GM19328 (cell line): ENCODE results near the gene ANKRD33B.

Experiments used
- ATAC-seq: cut with Tn5 transposase; IDR thresholded peaks from one replicate; pipeline ENCODE4 v1.9.1; 2021; ENCODE audit warnings: mild to moderate bottlenecking, moderate library complexity; ENCODE audit not compliant: unreplicated experiment

ANKRD33B gene

DNA sequence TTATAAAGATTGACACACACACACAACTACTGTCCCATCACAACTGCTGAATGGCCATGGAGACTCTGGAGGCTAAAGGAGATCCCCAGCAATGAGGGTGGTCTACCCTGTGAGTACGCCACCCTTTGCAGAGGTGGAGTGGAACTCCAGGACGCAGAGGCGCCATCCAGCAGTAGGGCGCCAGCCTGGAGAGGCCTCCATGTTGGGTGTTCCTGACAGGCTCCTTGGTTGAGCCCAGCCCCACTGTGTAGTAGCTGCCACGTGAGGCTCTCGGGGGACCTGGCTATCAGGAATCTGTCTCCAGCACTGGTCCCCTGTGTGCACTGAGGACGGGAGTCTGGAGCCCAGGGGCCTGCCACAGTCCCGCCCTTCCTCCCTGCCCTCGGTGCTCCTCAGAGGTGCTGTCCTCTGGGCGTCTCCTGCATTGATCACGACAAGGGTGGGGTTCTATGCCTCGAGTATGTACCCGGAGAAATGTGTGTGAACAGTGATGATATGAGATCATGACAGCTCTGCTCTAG, 124.8 kb downstream of the ANKRD33B start:
- no peak for ATAC-seq

DNA sequence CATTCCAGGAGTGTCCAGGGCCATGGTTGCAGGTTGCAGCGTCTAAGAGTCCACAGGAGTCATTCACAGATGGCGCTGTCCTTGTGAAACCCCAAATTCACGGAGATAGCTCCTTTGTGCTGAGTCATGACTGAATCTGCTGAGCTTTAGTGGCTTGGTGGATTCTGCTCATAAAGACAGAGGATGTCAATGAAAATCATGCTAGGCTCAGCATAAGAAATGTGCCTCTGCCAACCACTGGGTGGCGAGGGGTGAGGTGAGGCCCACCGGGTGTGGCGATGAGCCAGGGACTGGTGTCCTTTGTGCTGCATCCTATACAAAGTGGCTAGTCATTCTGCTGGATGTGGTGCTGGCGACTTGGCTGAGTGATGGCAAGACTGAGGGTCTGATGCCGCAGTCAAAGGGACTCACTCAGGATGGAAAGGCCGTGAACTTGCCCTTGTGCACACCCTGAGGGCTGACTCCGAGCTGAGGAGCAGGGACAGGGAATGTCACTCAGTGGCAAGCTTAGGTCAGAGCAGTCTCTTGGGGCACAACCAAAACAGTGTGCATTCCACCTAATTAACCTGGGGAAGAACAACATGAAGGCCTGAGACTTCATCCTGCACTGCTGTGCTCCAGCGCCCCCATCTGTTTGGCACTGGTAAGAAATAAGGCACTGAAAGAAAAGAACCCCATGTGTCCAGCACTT, 125.7 kb downstream of the ANKRD33B start:
- no peak for ATAC-seq

DNA sequence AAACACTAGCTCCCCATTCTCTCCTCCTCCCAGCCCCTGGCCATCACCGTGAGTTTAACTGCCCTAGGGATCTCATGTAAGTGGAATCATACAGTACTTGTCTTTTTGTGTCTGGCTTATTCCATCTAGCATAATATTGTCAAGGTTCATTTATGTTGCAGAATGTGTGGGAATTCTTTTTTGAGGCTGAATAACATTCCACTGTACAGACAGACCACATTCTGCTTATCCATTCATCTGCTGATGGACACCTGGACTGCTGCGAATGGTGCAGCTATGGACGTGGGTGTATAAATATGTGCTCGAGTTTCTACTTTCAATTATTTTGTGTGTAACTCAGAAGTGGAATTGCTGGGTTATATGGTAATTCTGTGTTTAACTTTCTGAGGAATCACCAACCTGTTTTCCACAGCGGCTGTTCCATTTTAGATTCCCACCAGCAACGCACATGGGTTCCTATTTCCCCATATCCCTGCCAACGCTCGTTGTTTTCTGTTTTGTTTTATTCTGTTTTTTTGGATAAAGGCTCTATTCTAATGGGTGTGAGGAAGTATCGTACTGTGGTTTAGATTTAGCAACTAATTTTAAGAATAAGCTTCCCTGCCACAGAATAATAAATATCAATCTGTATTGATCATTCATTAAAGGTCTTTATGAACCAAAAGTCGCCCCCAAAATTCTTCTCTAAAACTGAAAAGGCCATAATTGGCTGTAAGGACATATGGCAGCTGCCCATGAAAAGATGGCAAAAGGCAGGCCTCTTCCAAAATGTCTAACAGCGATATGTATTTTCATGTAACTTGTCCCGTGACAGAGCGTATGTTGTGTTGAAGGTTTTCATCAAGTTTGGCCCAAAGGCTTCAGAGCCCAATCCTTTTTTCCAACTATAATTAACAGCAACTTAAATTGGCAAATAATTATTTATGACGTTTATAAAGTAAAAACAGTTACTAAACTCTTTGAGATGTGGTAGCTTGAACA, 126.9 kb downstream of the ANKRD33B start:
- no peak for ATAC-seq

DNA sequence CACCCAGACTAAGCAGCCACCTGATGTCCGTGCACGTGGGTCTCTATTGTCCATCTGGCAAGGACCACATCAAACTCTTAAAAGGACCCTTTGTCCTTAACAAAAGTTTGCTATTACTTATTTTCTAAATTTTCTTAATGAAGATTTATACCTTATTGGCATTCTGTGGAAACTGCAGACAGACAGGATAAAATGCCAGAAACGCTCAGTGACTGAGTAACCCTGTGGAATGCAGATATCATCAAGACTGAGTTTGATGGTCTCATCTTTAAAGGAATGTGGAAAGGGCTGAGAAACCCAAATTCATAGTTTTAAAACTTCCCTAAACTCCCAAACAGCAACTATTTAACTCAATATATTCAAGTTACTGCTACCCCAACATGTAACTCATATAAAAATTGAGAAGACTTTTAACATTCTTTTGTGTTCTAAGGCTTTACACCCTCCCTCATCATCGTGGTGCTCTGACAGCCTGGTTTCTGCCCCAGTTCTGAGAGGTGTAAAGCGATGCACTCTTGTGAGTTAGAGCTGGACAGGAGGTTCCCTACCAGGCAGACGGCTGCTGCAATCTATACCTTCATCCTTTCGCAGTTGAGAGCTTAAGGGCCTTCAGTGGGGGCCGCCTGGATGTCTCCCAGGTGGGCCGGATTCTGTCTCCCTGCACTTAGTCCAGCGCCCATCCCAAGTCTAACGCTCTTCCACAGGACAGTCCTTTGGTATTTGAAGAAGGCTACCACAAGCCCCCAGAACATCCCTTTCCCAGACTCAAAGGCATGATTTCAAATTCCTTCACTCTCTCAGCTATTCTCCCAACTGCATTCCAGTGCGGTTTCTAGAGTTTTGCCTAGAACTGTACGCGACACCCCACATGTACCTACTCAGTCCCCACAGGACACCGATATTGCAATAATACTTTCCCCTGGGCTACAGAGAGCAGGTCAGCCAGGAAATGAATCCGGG, 128.2 kb downstream of the ANKRD33B start:
- no peak for ATAC-seq

DNA sequence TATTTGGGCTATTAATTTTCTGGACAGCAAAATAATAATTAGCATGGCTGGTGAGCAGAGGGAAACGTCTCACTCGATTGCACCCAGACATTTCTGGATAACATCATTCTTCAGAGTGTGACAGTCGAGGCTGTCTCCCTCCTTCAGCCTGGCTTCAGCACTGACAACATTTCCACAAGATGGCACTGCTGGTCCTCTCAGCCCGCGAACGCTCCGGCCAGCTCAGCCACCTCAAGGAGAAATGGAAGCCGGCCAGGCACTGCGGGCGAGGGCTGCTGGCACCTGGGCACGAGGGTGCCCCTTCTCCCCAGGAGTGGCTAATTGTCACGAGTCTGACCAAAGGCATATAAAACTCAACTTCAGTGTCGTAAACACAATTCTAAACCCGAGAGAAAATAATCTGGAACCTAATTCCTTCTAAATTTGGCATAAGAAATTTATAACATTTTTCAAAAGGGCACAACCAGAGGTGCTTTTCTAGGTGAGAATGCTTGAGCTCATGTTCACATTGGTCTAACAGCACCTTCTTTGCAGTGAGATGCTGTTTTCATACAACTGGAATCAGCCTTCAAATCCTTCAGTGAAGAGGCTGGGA, 131.3 kb downstream of the ANKRD33B start:
- no peak for ATAC-seq

DNA sequence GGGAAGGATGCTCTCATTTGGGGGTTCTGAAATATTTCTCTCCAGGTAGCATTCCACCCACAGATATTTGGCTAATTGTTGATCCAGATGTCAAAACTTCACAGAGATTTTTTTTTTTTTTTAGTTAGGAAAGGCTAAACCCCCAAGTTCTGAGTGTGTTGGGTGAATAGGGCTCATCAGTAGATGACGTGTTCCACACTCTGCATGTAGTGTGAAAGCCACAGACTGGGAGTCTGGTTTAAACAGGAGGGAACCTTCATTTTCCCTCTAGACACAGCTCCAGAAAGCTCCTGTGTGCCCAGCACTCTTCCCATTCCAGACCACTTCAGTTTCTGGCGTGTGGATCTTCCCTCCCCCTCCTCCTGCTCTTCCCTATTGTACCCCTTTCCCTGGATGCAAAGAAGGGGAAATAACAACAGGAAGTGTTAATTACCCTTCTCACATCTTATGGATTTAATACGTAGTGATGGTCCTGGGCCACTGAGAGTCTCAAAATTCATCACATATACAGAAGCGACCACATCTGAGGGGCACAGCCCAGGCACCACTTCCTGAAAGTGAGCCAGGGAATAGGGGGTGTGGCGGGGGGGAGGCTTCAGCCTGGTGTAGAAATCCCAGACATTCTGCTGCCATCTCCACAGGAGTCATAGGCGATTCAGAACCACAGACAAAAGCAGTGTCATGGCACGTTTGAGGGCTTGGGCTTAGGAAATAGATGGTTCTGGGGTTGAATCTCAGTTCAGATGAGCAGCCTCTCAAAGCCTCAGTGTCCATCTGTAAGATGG, 132.1 kb downstream of the ANKRD33B start:
- no peak for ATAC-seq

DNA sequence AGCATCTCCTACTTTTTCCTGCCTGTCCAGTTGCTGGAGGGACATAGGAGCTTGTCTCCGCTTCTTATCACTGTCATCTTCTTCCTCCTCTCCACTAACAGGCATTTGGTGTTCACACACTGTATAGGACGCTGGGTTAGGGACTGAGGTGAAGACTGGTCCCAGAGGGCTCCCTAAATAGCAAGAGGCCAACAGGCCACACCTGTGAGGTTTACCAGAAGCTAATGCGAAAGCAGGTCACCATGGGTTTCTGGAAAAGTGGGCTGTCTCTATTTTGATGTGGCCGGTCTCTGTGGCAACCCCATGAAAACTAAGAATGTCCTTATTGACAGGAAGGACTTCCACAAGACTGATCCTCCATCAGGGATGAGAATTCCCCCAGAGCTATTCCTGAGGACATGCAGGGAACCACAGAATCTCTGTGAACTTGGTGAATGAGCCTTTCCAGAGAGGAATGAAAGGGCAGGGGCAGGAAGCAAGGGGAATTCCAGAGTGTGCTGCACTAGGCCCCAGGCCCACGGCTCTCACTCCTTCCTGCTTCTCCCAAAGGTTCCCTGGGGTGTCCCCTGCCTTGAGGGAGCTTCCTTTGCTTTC, 135.5 kb downstream of the ANKRD33B start:
- peak; percentile 42 for ATAC-seq

DNA sequence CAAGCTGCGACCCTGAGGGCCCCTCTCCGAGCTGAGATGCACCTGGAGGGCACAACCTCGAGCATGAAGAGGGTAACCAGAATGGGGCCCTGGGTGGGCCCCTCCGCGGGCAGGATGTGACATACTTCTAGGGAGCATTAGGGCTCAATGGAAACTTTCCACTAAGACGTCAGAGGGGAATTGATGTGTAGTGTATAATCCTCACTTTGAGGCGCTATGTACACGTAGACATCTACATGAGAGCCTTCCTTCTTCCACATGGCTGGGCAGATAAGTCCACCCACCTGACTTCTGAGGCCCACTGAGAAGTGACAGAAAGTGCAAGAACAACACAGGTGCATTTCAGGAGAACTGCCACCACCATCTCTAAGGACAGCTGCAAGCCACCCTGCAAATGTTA, 136.1 kb downstream of the ANKRD33B start:
- ATAC-seq, result peak; percentile 65

DNA sequence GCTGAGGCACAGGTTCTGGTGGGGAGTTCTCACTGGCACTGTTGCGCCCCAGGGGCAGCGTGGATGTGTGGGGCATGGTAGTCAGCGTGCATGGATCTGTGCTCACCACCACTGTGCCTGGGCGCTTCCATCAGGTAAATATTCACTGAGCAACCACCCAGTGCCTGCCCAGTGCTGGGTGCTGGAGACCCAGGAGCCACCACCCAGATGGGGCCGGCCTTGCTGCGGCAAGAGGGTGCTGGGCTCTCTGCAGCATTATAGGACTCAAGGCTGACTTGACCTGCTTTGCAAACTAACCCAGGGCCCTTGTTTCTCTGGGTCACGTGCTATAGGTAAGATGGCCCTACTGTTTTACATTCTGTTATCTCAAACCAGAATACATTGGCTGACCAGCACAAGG, 136.6 kb downstream of the ANKRD33B start:
- peak; percentile 1 for ATAC-seq

DNA sequence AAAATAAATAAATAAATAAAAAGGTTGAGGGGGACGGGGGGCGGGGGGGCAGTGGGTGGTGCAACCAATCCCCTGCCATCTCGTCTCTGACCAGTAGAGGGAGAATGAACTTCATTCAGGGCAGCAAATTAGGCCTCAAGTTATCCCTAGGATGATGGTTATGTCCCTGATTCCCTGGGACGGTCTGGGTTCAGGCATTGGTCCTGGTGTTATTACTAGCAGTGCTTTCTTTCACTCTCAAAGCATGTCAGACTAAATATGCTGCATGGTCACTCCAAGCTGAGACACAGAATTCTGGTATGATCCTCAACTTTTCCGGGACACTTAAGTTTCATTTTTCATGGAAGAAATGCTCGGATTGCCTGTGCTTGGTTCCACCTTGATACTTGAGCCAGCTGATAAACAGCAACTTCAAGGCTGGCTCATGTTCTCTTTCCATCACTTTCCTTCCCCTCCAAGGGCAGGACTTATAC, 137.7 kb downstream of the ANKRD33B start:
- ATAC-seq, result no peak

DNA sequence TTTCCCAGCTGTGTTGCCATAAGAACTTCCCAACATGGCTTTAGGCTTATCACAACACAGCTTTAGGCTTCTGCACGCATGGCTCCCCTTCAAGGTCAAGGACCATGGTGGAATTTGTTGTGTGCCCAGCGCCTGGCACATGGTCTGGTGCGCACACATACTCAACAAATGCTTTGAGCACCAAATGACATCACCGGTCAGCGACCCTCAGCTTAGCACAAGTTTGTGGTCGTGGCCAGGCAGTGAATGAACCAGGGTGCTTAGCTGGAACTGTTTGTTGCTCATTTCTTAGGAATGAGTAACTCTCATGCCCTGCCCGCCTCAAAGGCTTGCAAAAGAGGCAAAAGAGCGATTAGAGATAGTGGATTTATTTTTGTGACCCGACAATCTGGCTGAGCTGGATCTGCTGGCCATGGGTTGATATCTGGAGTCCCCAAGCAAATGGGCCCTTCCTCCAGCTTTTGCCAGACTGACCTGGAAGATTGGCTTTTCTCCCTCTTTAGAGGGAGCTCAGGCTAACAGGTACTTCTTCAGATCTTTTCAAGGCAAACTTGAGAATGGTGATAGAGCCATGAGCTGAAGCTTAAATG, 138.3 kb downstream of the ANKRD33B start:
- no peak for ATAC-seq

DNA sequence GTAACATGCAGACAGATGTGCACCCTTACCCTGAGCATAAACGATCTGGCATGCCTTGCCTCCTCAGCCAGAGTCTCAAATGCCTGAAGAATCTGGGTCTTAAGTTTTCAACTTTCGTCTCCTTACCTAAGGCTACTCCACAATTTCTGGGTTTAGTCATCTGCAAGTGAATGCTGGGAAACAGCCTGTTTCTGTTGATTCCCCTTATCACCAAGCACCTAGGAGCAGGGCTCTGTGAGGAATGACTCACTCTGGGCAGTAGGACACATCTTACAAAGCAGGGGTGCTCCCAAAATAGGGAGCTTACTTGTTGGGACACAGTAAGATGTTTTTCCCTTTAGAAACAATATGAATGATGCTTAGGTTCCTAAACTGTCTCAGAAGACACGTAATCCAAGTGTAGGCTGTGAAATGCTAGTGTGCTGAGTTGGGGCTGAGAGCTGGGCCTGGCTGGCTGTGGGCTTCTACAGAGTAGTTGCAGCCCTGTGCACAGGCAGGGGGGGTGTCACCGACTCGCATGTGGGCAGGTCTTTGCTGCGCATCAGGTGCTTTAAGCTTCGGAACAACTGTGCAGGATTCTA, 139.1 kb downstream of the ANKRD33B start:
- ATAC-seq, result no peak

DNA sequence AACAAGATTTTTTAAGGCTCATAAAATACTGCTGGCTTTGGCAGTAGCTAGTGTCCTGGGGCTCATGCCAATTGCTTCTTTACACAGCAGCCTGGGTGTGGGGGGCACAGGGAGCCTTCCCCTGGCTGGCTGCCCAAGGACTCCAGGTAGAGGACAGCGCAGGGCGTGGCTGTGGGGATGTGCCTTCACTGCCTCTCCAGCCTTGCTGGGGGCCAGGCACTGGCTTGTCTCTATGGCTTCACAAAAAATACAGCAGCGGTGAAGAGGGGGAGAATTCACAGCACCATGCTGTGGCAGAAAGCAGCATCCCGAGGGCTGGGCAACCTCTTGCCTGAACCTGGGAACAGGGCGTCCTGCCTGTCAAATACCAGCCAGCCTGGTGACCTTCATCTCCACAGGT, 139.8 kb downstream of the ANKRD33B start:
- ATAC-seq, result no peak

DNA sequence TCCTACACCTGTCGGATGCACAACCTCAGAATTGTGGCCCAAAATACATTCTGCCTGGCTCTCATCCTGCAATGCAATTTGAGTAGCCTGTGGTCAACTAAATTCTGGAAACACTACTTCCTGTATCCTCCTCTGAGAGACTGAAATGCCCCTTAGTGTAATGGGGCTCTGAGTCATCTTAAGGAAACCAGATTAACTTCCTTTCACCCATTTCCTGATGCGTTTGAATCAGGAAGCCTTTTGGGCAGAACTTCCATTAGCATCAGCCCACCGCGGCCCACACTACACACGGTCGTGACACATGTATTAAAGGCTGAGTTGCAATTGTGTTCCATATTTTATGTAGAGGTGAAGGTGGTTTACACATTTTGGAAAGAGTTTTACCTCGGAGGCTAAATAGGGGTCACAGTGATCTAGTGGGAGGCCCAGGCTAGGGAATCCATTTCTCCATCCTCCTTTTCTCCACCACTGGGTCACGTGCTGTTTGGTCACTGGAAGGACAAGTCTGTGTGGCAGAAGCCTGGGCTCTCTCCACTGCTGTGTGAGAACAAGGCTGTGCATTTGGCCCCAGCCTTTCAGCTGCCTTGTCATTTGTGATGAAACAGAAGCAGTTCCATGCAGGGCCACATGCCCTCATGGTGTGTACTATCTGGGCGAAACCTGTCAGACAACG, 141.2 kb downstream of the ANKRD33B start:
- ATAC-seq, result no peak

DNA sequence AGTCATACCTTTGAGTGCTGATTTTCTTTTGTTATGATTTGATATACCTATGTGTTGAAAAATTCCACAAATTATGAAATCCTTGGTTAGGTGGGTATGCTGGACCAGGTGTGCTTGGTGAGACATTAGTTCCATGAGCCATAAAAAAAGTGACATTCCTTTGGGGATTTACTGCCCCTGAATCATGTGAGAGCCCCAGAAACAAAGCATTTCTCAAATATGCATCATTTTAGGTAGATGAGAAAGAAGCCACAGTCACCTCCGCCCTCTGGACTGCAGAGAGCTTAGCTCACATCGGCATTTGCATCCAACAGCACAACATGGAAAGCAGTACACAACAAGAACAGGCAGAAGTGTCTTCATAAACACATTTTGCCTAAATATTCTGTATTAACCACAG, 141.9 kb downstream of the ANKRD33B start:
- no peak for ATAC-seq

DNA sequence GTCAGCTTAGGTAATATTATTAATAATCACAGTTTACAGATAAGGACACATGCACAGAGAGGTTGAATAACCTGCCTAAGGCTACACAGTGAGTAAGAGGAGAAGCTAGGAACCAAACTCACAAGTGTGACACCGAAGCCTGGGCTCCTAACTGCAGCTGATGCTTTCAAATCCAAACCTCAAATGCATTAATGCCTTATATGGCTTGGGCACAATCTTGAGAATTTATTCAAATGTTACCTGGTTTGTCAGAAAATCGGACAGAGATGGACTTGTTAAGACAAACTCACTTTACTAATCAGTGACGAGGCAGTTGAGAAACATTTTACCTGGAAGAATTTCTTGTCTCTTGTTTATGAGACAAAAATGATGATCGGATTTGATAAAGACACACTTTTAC, 142.5 kb downstream of the ANKRD33B start:
- no peak for ATAC-seq
